Left ventricle myocardium inferior (tissue), 1 donor: Measurements from ENCODE around the gene KATNBL1. TPM values are rescaled to one million over a fixed set of nuclear protein-coding genes. Genes with fewer than 3 reads are reported as not detected.
"Not testable (repeated sequence)": the region's sequence is repeated elsewhere in the genome, so short reads cannot be mapped to it uniquely, and the experiment has no call there.

Source experiments
- DNase-seq: peaks from one replicate; pipeline ENCODE4 v3.0.0-alpha.2; 2020
- H3K27ac ChIP-seq: fragments of 200-600 bp; replicated peaks from 2 replicates; pipeline ENCODE4 v1.8.0; 2021
- H3K27me3 ChIP-seq: fragments of 200-600 bp; 2 replicates; pipeline ENCODE4 v1.8.0; 2021; ENCODE audit warnings: low read depth
- H3K36me3 ChIP-seq: fragments of 200-600 bp; 2 replicates; pipeline ENCODE4 v1.8.0; 2021
- H3K4me1 ChIP-seq: fragments of 200-600 bp; 2 replicates; pipeline ENCODE4 v1.8.0; 2021
- H3K4me3 ChIP-seq: fragments of 200-600 bp; 2 replicates; pipeline ENCODE4 v1.8.0; 2021; ENCODE audit warnings: mild to moderate bottlenecking, moderate library complexity
- H3K9me3 ChIP-seq: fragments of 200-600 bp; replicated peaks from 2 replicates; pipeline ENCODE4 v1.8.0; 2021
- CTCF ChIP-seq: fragments of 200-600 bp; IDR thresholded peaks from 2 replicates; pipeline ENCODE4 v1.8.0; 2021; ENCODE audit warnings: antibody characterized with exemption, mild to moderate bottlenecking, borderline replicate concordance
- intact Hi-C: fragments of 100-400 bp; cut with micrococcal nuclease; formaldehyde crosslinking; loops from one replicate; pipeline ENCODE4 v1.11.0; 2022
- total RNA-seq: library from RNA; stranded (reverse); fragmentation: NEBNext Ultra II Directional; extraction: Animal tissue kit (Norgen Biotek cat#: 25700); gene quantifications from one replicate; pipeline ENCODE4 v1.2.1, GENCODE V29; 2021
- donor health status: DM: no; HTN: yes; CAD: no; lungs with severe emphysema.

Gene KATNBL1
- total RNA-seq, 1 donor from 2014 or later = 14.9 TPM

- intact Hi-C loops = no loop called here
- DNase-seq = no peak
- no peaks in the 10 kb centered on the region for H3K4me1 ChIP-seq
These were observed 87.1 kb downstream of the KATNBL1 start for GRCh38 chr15:34122771-34123183.

GRCh38 chr15:34121786-34122185 is 88.1 kb downstream of the KATNBL1 start:
- H3K27ac ChIP-seq, H3K4me1 ChIP-seq, H3K9me3 ChIP-seq, H3K36me3 ChIP-seq, DNase-seq, H3K4me3 ChIP-seq, H3K27me3 ChIP-seq, intact Hi-C loops: not testable (repeated sequence)

More at GRCh38 chr15:34122771-34123183, 87.1 kb downstream of the KATNBL1 start:
- Histone ChIP-seq H3K27ac (no peak overlapping the region), H3K9me3 (no peaks in the 10 kb centered on the region), H3K27me3 (peaks cover 6% of the 10 kb centered on the region), H3K36me3 (no peaks in the 10 kb centered on the region), H3K4me3 (no peak overlapping the region)
- no peak for TF ChIP-seq CTCF

- H3K9me3 ChIP-seq, DNase-seq, H3K36me3 ChIP-seq, intact Hi-C loops, H3K27ac ChIP-seq, H3K4me3 ChIP-seq, H3K4me1 ChIP-seq: not testable (repeated sequence)
- H3K27me3 ChIP-seq = peaks cover 18% of the 10 kb centered on the region
These were observed 89.5 kb downstream of the KATNBL1 start for GRCh38 chr15:34120420-34120819.

- H3K27ac ChIP-seq = no peak overlapping the region
- no peaks in the 10 kb centered on the region for H3K36me3 ChIP-seq
- H3K27me3 ChIP-seq = peaks cover 27% of the 10 kb centered on the region
- DNase-seq = no peak
- no peaks in the 10 kb centered on the region for H3K4me1 ChIP-seq
- intact Hi-C loops = no loop called here
- no peak overlapping the region for H3K4me3 ChIP-seq
- no peaks in the 10 kb centered on the region for H3K9me3 ChIP-seq
- TF ChIP-seq CTCF = no peak
These were observed 90.6 kb downstream of the KATNBL1 start for GRCh38 chr15:34119291-34119690.

- Histone ChIP-seq H3K4me3 (no peak overlapping the region), H3K36me3 (no peaks in the 10 kb centered on the region), H3K27ac (no peak overlapping the region), H3K4me1 (no peaks in the 10 kb centered on the region), H3K9me3 (no peaks in the 10 kb centered on the region), H3K27me3 (peaks cover 33% of the 10 kb centered on the region)
- DNase-seq = no peak
- TF ChIP-seq CTCF = no peak
- intact Hi-C loops = no loop called here
These were observed 93.3 kb downstream of the KATNBL1 start for GRCh38 chr15:34116620-34117019.

- Histone ChIP-seq H3K4me3 (no peak overlapping the region), H3K27me3 (peaks cover 33% of the 10 kb centered on the region), H3K27ac (no peak overlapping the region), H3K4me1 (no peaks in the 10 kb centered on the region), H3K9me3 (no peaks in the 10 kb centered on the region), H3K36me3 (no peaks in the 10 kb centered on the region)
- intact Hi-C loops = no loop called here
- no peak for TF ChIP-seq CTCF
- DNase-seq = no peak
These were observed 95.2 kb downstream of the KATNBL1 start for GRCh38 chr15:34114739-34115138.

- no peaks in the 10 kb centered on the region for H3K4me1 ChIP-seq
- H3K36me3 ChIP-seq = no peaks in the 10 kb centered on the region
- no peak for DNase-seq
- H3K27me3 ChIP-seq = peaks cover 33% of the 10 kb centered on the region
- no peaks in the 10 kb centered on the region for H3K9me3 ChIP-seq
- H3K4me3 ChIP-seq = no peak overlapping the region
- intact Hi-C loops = no loop called here
- no peak overlapping the region for H3K27ac ChIP-seq
- TF ChIP-seq CTCF = no peak
These were observed 95.7 kb downstream of the KATNBL1 start for GRCh38 chr15:34114215-34114614.
